NT2/D1 (cell line): Measurements from ENCODE around the gene TMEM132D.

Experiments used
- DNase-seq: peaks from one replicate; pipeline ENCODE4 v3.0.0-alpha.2; 2011; ENCODE audit warnings: low read depth, low spot score
- H3K27me3 ChIP-seq: 2 replicates; pipeline ENCODE4 v1.6.0; 2011; ENCODE audit warnings: mild to moderate bottlenecking; ENCODE audit not compliant: insufficient read length, insufficient read depth
- H3K36me3 ChIP-seq: 2 replicates; pipeline ENCODE4 v1.6.1; 2011; ENCODE audit warnings: mild to moderate bottlenecking, low read length, mixed read lengths; ENCODE audit not compliant: insufficient read depth, insufficient read length
- H3K4me1 ChIP-seq: 2 replicates; pipeline ENCODE4 v1.5.1; 2011; ENCODE audit not compliant: insufficient read depth, insufficient read length
- H3K4me3 ChIP-seq: 2 replicates; pipeline ENCODE4 v1.5.1; 2011; ENCODE audit warnings: low read depth; ENCODE audit not compliant: insufficient read length
- H3K9ac ChIP-seq: 2 replicates; pipeline ENCODE4 v1.6.0; 2011; ENCODE audit warnings: low read depth; ENCODE audit not compliant: insufficient read length
- H3K9me3 ChIP-seq: 2 replicates; pipeline ENCODE4 v1.5.1; 2011; ENCODE audit warnings: mild to moderate bottlenecking, low read length; ENCODE audit not compliant: insufficient read depth
- SUZ12 ChIP-seq: IDR thresholded peaks from 2 replicates; pipeline ENCODE4 v1.6.1; 2011; ENCODE audit not compliant: insufficient read length, insufficient read depth; ENCODE audit errors: extremely low read depth
- YY1 ChIP-seq: IDR thresholded peaks from 2 replicates; pipeline ENCODE4 v1.6.1; 2011; ENCODE audit not compliant: insufficient read length, insufficient read depth
- ZNF274 ChIP-seq: IDR thresholded peaks from 2 replicates; pipeline ENCODE4 v1.6.1; 2011; ENCODE audit warnings: mild to moderate bottlenecking, low read depth, low read length

Gene TMEM132D

DNA sequence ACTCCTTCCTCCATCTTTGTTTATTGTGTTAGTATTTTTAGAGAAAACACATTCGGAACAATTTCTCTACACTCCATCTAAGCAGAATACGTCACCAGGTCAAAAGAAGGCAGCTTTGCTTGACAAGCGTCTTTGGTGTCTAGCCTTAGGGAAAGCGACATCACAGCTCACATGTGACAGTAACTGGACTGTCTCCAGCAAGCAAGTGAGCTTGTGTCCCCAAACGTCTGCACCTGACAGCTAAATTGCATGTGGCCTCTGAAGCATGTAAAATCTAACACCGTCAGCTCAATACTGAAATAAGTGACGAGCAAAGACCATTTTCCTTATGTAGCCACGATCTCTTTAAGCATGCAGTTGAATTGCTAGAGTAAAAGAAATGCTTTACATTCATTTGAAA lies 540.8 kb downstream of the TMEM132D start:
- DNase-seq, result no peak
- TF ChIP-seq YY1 (no peak), SUZ12 (no peak), ZNF274 (no peak)
- no peak overlapping the region for H3K4me3 ChIP-seq

DNA sequence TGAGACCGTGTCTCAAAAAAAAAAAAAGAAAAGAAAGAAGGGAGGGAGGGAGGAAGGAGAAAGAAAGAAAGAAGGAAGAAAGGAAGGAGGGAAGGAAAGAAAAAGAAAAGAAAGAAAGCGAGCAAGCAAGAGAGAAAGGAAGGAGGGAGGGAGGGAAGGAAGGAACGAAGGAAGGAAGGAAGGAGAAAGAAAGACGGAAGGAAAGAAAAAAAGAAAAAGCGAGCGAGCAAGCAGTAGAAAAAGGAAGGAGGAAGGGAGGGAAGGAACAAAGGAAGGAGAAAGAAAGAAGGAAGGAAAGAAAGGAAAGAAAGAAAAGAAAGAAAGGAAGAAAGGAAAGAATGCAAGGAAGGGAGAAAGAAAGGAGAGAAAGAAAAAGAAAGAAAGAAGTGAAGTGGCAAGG lies 546.6 kb downstream of the TMEM132D start:
- H3K36me3 ChIP-seq, result no peaks in the 10 kb centered on the region
- no peaks in the 10 kb centered on the region for H3K27me3 ChIP-seq
- no peak overlapping the region for H3K4me3 ChIP-seq
- H3K9ac ChIP-seq, result no peak overlapping the region
- no peaks in the 10 kb centered on the region for H3K4me1 ChIP-seq
- TF ChIP-seq ZNF274 (no peak), SUZ12 (no peak), YY1 (no peak)
- no peaks in the 10 kb centered on the region for H3K9me3 ChIP-seq
- no peak for DNase-seq

More for the DNA sequence above, 540.8 kb downstream of the TMEM132D start:
- no peaks in the 10 kb centered on the region; the same call in 1 of the 2 replicates for H3K9me3 ChIP-seq
- no peaks in the 10 kb centered on the region for H3K27me3 ChIP-seq
- H3K9ac ChIP-seq, result no peak overlapping the region
- H3K4me1 ChIP-seq, result no peaks in the 10 kb centered on the region
- no peaks in the 10 kb centered on the region for H3K36me3 ChIP-seq

DNA sequence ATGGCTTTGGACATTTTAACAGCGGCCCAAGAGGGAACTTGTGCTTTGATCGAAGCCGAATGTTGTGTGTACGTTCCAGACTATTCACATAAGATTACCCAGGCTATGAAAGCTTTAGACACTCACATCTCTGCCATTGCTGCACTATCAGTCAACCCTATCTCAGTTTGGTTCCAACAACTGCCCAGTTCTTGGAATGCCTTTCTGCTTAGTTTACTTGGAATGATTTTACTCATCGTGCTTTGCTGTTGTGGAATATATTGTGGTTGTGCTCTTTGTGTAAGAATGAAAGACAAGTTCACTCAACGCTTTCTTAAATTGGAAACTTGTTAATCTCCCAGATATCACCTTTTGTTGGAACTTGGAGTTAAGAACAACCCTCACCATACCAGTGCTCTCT lies 552.3 kb downstream of the TMEM132D start:
- Histone ChIP-seq H3K36me3 (no peaks in the 10 kb centered on the region), H3K9ac (no peak overlapping the region), H3K9me3 (no peaks in the 10 kb centered on the region), H3K4me3 (no peak overlapping the region), H3K27me3 (no peaks in the 10 kb centered on the region), H3K4me1 (no peaks in the 10 kb centered on the region)
- no peak for TF ChIP-seq ZNF274
- no peak for TF ChIP-seq SUZ12
- TF ChIP-seq YY1, result no peak
- no peak for DNase-seq

- peak; percentile 13 for DNase-seq
- H3K27me3 ChIP-seq, result no peaks in the 10 kb centered on the region
- no peaks in the 10 kb centered on the region for H3K36me3 ChIP-seq
- TF ChIP-seq ZNF274 (no peak), YY1 (no peak)
- H3K9me3 ChIP-seq, result 0 out of 2 replicates have a peak, but pooled peaks cover 5% of the 10 kb centered on the region
- H3K9ac ChIP-seq, result no peak overlapping the region
- H3K4me1 ChIP-seq, result peaks cover 5% of the 10 kb centered on the region
- H3K4me3 ChIP-seq, result no peak overlapping the region
Observed at GRCh38 chr12:129339336-129339735, 564.5 kb downstream of the TMEM132D start.

DNA sequence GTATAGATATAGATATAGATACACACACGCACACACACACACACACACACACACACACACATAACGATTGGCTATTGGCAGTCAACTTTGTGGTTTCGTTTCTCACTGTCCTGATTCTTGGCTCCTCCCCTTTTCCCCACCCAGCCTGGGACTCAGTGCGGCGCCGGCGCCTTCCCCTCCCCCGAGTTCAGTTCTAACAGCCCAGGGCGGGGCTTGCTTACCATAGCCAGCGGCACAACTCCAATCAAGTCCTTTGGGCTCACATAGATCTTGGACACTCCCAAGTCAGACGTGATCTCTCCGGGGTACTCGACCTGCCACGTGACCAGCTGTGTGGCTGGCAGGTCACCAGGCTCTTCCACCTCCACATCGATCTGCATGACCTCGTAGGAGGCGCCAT lies 566.4 kb downstream of the TMEM132D start:
- H3K4me1 ChIP-seq, result peaks cover 5% of the 10 kb centered on the region
- H3K9me3 ChIP-seq, result peaks cover 10% of the 10 kb centered on the region; the same call in 1 of the 2 replicates
- DNase-seq, result no peak
- TF ChIP-seq SUZ12 (no peak), YY1 (no peak), ZNF274 (no peak)
- no peaks in the 10 kb centered on the region for H3K36me3 ChIP-seq
- no peak overlapping the region for H3K9ac ChIP-seq
- no peaks in the 10 kb centered on the region for H3K27me3 ChIP-seq
- H3K4me3 ChIP-seq, result no peak overlapping the region

GRCh38 chr12:129335773-129336172 lies 568.1 kb downstream of the TMEM132D start:
- Histone ChIP-seq H3K4me3 (no peak overlapping the region), H3K36me3 (no peaks in the 10 kb centered on the region), H3K4me1 (peaks cover 5% of the 10 kb centered on the region), H3K9me3 (peaks cover 10% of the 10 kb centered on the region; the same call in 1 of the 2 replicates), H3K27me3 (no peaks in the 10 kb centered on the region), H3K9ac (no peak overlapping the region)
- TF ChIP-seq ZNF274, result no peak
- no peak for TF ChIP-seq SUZ12
- TF ChIP-seq YY1, result no peak
- DNase-seq, result no peak

- Histone ChIP-seq H3K36me3 (no peaks in the 10 kb centered on the region), H3K9me3 (peaks cover 10% of the 10 kb centered on the region; the same call in 1 of the 2 replicates), H3K9ac (no peak overlapping the region), H3K4me3 (no peak overlapping the region), H3K27me3 (no peaks in the 10 kb centered on the region), H3K4me1 (no peaks in the 10 kb centered on the region)
- DNase-seq, result no peak
- no peak for TF ChIP-seq YY1
- TF ChIP-seq SUZ12, result no peak
- TF ChIP-seq ZNF274, result no peak
Observed at GRCh38 chr12:129332286-129332685, 571.5 kb downstream of the TMEM132D start.
